ENCODE measurements around the gene PPP1R14B.

Gene PPP1R14B

GRCh38 chr11:64220271-64220670 is 26.5 kb downstream of the PPP1R14B start:
- TF ChIP-seq TAF1 (IDR thresholded peaks at IDR 0.05; ENCODE audit: low read depth, low read length) (no peak), POU2F2 (IDR thresholded peaks at IDR 0.05; ENCODE audit: low read depth, low read length) (no peak), POLR2AphosphoS5 (IDR thresholded peaks at IDR 0.05; ENCODE audit: low read depth, low read length) (no peak), POLR2A (IDR thresholded peaks at IDR 0.05; ENCODE audit: low read depth, low read length) (no peak), PAX5 (IDR thresholded peaks at IDR 0.05; ENCODE audit: insufficient read depth, low read length, severe bottlenecking) (no peak), SPI1 (IDR thresholded peaks at IDR 0.05; ENCODE audit: low read depth, low read length) (no peak)
- FAIRE-seq (no peak), DNase-seq (ENCODE audit: insufficient read length, low spot score) (no peak)

GRCh38 chr11:64219755-64220154 is 27.0 kb downstream of the PPP1R14B start:
- TF ChIP-seq PAX5 (IDR thresholded peaks at IDR 0.05; ENCODE audit: insufficient read depth, low read length, severe bottlenecking) (no peak), TAF1 (IDR thresholded peaks at IDR 0.05; ENCODE audit: low read depth, low read length) (no peak), POLR2A (IDR thresholded peaks at IDR 0.05; ENCODE audit: low read depth, low read length) (no peak), POU2F2 (IDR thresholded peaks at IDR 0.05; ENCODE audit: low read depth, low read length) (no peak), POLR2AphosphoS5 (IDR thresholded peaks at IDR 0.05; ENCODE audit: low read depth, low read length) (no peak), SPI1 (IDR thresholded peaks at IDR 0.05; ENCODE audit: low read depth, low read length) (no peak)
- no peak for DNase-seq (ENCODE audit: insufficient read length, low spot score)
- no peak for FAIRE-seq

- no peak for FAIRE-seq
Measured at GRCh38 chr11:64219354-64219684, 27.4 kb downstream of the PPP1R14B start.

GRCh38 chr11:64218628-64219353 is 28.0 kb downstream of the PPP1R14B start:
- FAIRE-seq (no peak), DNase-seq (ENCODE audit: insufficient read length, low spot score) (no peak)
- no peak for TF ChIP-seq POU2F2 (IDR thresholded peaks at IDR 0.05; ENCODE audit: low read depth, low read length)
- TF ChIP-seq POLR2A (IDR thresholded peaks at IDR 0.05; ENCODE audit: low read depth, low read length): no peak
- no peak for TF ChIP-seq PAX5 (IDR thresholded peaks at IDR 0.05; ENCODE audit: insufficient read depth, low read length, severe bottlenecking)
- TF ChIP-seq TAF1 (IDR thresholded peaks at IDR 0.05; ENCODE audit: low read depth, low read length): no peak
- no peak for TF ChIP-seq POLR2AphosphoS5 (IDR thresholded peaks at IDR 0.05; ENCODE audit: low read depth, low read length)
- no peak for TF ChIP-seq SPI1 (IDR thresholded peaks at IDR 0.05; ENCODE audit: low read depth, low read length)

More at GRCh38 chr11:64219354-64219684, 27.4 kb downstream of the PPP1R14B start:
- no peak for DNase-seq (ENCODE audit: insufficient read length, low spot score)
- TF ChIP-seq TAF1 (IDR thresholded peaks at IDR 0.05; ENCODE audit: low read depth, low read length): no peak
- TF ChIP-seq POU2F2 (IDR thresholded peaks at IDR 0.05; ENCODE audit: low read depth, low read length): no peak
- no peak for TF ChIP-seq PAX5 (IDR thresholded peaks at IDR 0.05; ENCODE audit: insufficient read depth, low read length, severe bottlenecking)
- no peak for TF ChIP-seq POLR2A (IDR thresholded peaks at IDR 0.05; ENCODE audit: low read depth, low read length)
- no peak for TF ChIP-seq POLR2AphosphoS5 (IDR thresholded peaks at IDR 0.05; ENCODE audit: low read depth, low read length)
- no peak for TF ChIP-seq SPI1 (IDR thresholded peaks at IDR 0.05; ENCODE audit: low read depth, low read length)

GRCh38 chr11:64216879-64217278 is 29.9 kb downstream of the PPP1R14B start:
- TF ChIP-seq POLR2AphosphoS5 (IDR thresholded peaks at IDR 0.05; ENCODE audit: low read depth, low read length): no peak
- TF ChIP-seq PAX5 (IDR thresholded peaks at IDR 0.05; ENCODE audit: insufficient read depth, low read length, severe bottlenecking): no peak
- no peak for TF ChIP-seq POLR2A (IDR thresholded peaks at IDR 0.05; ENCODE audit: low read depth, low read length)
- TF ChIP-seq SPI1 (IDR thresholded peaks at IDR 0.05; ENCODE audit: low read depth, low read length): no peak
- TF ChIP-seq TAF1 (IDR thresholded peaks at IDR 0.05; ENCODE audit: low read depth, low read length): no peak
- TF ChIP-seq POU2F2 (IDR thresholded peaks at IDR 0.05; ENCODE audit: low read depth, low read length): no peak
- FAIRE-seq: no peak
- DNase-seq (ENCODE audit: insufficient read length, low spot score): no peak

GRCh38 chr11:64211181-64211872 is 35.4 kb downstream of the PPP1R14B start:
- no peak for FAIRE-seq
- no peak for TF ChIP-seq TAF1 (IDR thresholded peaks at IDR 0.05; ENCODE audit: low read depth, low read length)
- TF ChIP-seq POLR2A (IDR thresholded peaks at IDR 0.05; ENCODE audit: low read depth, low read length): no peak
- TF ChIP-seq POU2F2 (IDR thresholded peaks at IDR 0.05; ENCODE audit: low read depth, low read length): no peak
- no peak for TF ChIP-seq SPI1 (IDR thresholded peaks at IDR 0.05; ENCODE audit: low read depth, low read length)
- no peak for TF ChIP-seq PAX5 (IDR thresholded peaks at IDR 0.05; ENCODE audit: insufficient read depth, low read length, severe bottlenecking)
- TF ChIP-seq POLR2AphosphoS5 (IDR thresholded peaks at IDR 0.05; ENCODE audit: low read depth, low read length): no peak
- DNase-seq (ENCODE audit: insufficient read length, low spot score): no peak

GRCh38 chr11:64210301-64211020 is 36.3 kb downstream of the PPP1R14B start:
- no peak for DNase-seq (ENCODE audit: insufficient read length, low spot score)
- TF ChIP-seq PAX5 (IDR thresholded peaks at IDR 0.05; ENCODE audit: insufficient read depth, low read length, severe bottlenecking): no peak
- no peak for TF ChIP-seq SPI1 (IDR thresholded peaks at IDR 0.05; ENCODE audit: low read depth, low read length)
- TF ChIP-seq POU2F2 (IDR thresholded peaks at IDR 0.05; ENCODE audit: low read depth, low read length): no peak
- no peak for TF ChIP-seq TAF1 (IDR thresholded peaks at IDR 0.05; ENCODE audit: low read depth, low read length)
- no peak for TF ChIP-seq POLR2A (IDR thresholded peaks at IDR 0.05; ENCODE audit: low read depth, low read length)
- no peak for TF ChIP-seq POLR2AphosphoS5 (IDR thresholded peaks at IDR 0.05; ENCODE audit: low read depth, low read length)
- no peak for FAIRE-seq

- FAIRE-seq: no peak
- DNase-seq (ENCODE audit: insufficient read length, low spot score): no peak
- TF ChIP-seq SPI1 (IDR thresholded peaks at IDR 0.05; ENCODE audit: low read depth, low read length) (no peak), PAX5 (IDR thresholded peaks at IDR 0.05; ENCODE audit: insufficient read depth, low read length, severe bottlenecking) (no peak), POLR2AphosphoS5 (IDR thresholded peaks at IDR 0.05; ENCODE audit: low read depth, low read length) (no peak), TAF1 (IDR thresholded peaks at IDR 0.05; ENCODE audit: low read depth, low read length) (no peak), POLR2A (IDR thresholded peaks at IDR 0.05; ENCODE audit: low read depth, low read length) (no peak), POU2F2 (IDR thresholded peaks at IDR 0.05; ENCODE audit: low read depth, low read length) (no peak)
Measured at GRCh38 chr11:64209563-64209843, 37.2 kb downstream of the PPP1R14B start.
